HCT116 (cell line): ENCODE results near the gene RGS6. TPM values are rescaled to one million over a fixed set of nuclear protein-coding genes. Genes with fewer than 3 reads are reported as not detected.

Source experiments
- ATAC-seq: fragments of 200-7000 bp; cut with Tn5 transposase; 2 replicates; pipeline ENCODE4 v1.9.1; 2020; ENCODE audit warnings: mild to moderate bottlenecking, moderate library complexity
- BruUV-seq: library from RNA; stranded (reverse); fragments of 400-500 nt; replicated peaks from 2 replicates; lab custom pipeline; 2021; lab: Mats Ljungman, UMichigan
- CTCF ChIA-PET: fragments of 300-600 bp; sonication (Branson Sonifier 250); formaldehyde crosslinking; loops from one replicate; lab custom pipeline; 2021; ENCODE audit warnings: antibody characterized with exemption; lab: Charles Lee
- POLR2A ChIA-PET: fragments of 300-600, 350-600 bp; sonication (Branson Sonifier 250); formaldehyde crosslinking; loops from one replicate; lab custom pipeline; 2021; ENCODE audit warnings: antibody characterized with exemption; lab: Charles Lee
- RAD21 ChIA-PET, 2 experiments: fragments of 300-600 bp; sonication (Branson Sonifier 250); formaldehyde crosslinking; loops; one replicate each; lab custom pipeline; 2023; ENCODE audit warnings: low total read pairs in 2 of 2; ENCODE audit not compliant: uncharacterized antibody in 2 of 2, unreplicated experiment in 2 of 2, low non-redundant PET in 1 of 2; lab: Charles Lee
- DNase-seq: peaks from one replicate; pipeline ENCODE4 v3.0.0-alpha.2; 2010; ENCODE audit warnings: low read depth, low spot score
- H2AFZ ChIP-seq: fragments of 200-600 bp; shearing (Covaris generic), sonication (generic); 2 replicates; pipeline ENCODE4 v1.6.1; 2017; ENCODE audit warnings: low read depth, mixed run types, mixed read lengths, antibody characterized with exemption, low read length; ENCODE audit not compliant: poor library complexity, severe bottlenecking
- H3K27ac ChIP-seq: 2 replicates; pipeline ENCODE4 v1.5.1; 2012; ENCODE audit warnings: low read depth, low read length
- H3K27me3 ChIP-seq: fragments of 200-600 bp; sonication (generic); 2 replicates; pipeline ENCODE4 v1.6.1; 2016; ENCODE audit warnings: mixed run types, low read length, mixed read lengths; ENCODE audit not compliant: insufficient read depth
- H3K36me3 ChIP-seq, 2 experiments: fragments of 200-500 bp in 1 of 2; fragments of 200-600 bp in 1 of 2; sonication (Bioruptor generic) in 1 of 2; sonication (generic) in 1 of 2; 2 replicates each; pipeline versions ENCODE4 v1.5.1 to v1.6.1; 2014 to 2016; ENCODE audit warnings: low read length in 2 of 2, inconsistent platforms in 1 of 2, mixed read lengths in 1 of 2, mixed run types in 1 of 2; ENCODE audit not compliant: insufficient read depth in 2 of 2, control insufficient read depth in 1 of 2
- H3K4me1 ChIP-seq, 2 experiments: fragments of 200-600 bp in 1 of 2; sonication (generic) in 1 of 2; 2 replicates each; pipeline versions ENCODE4 v1.5.1 to v1.6.1; 2012 to 2017; ENCODE audit warnings: low read length in 2 of 2, inconsistent platforms in 1 of 2, mild to moderate bottlenecking in 1 of 2, mixed read lengths in 1 of 2, mixed run types in 1 of 2, moderate library complexity in 1 of 2; ENCODE audit not compliant: insufficient read depth in 2 of 2, control insufficient read depth in 1 of 2
- H3K4me2 ChIP-seq: fragments of 200-600 bp; sonication (generic); 2 replicates; pipeline ENCODE4 v1.6.1; 2017; ENCODE audit warnings: mixed run types, low read length, mixed read lengths
- H3K4me3 ChIP-seq, 2 experiments: fragments of 200-600 bp in 1 of 2; sonication (generic) in 1 of 2; replicated peaks in 1 of 2; 2 replicates each; pipeline ENCODE4 v1.5.1; 2011 to 2016; ENCODE audit warnings: low read length in 2 of 2, control low read depth in 1 of 2, low read depth in 1 of 2, mild to moderate bottlenecking in 1 of 2, mixed read lengths in 1 of 2, mixed run types in 1 of 2
- H3K79me2 ChIP-seq: fragments of 200-600 bp; sonication (generic); 2 replicates; pipeline ENCODE4 v1.6.1; 2017; ENCODE audit warnings: mild to moderate bottlenecking, mixed run types, low read length, moderate library complexity, mixed read lengths; ENCODE audit not compliant: insufficient read depth
- H3K9ac ChIP-seq: fragments of 200-600 bp; sonication (generic); 2 replicates; pipeline ENCODE4 v1.6.1; 2016; ENCODE audit warnings: low read length, mixed read lengths
- H3K9me2 ChIP-seq: fragments of 200-600 bp; sonication (generic), shearing (Covaris generic); 2 replicates; pipeline ENCODE4 v1.6.1; 2017; ENCODE audit warnings: mixed run types, mild to moderate bottlenecking, moderate library complexity; ENCODE audit not compliant: insufficient read depth
- H3K9me3 ChIP-seq, 2 experiments: fragments of 200-500 bp in 1 of 2; fragments of 200-600 bp in 1 of 2; sonication (Bioruptor generic) in 1 of 2; sonication (generic) in 1 of 2; 2 replicates each; pipeline ENCODE4 v1.6.1; 2014 to 2017; ENCODE audit warnings: low read length in 2 of 2, mixed read lengths in 2 of 2, inconsistent platforms in 1 of 2, low read depth in 1 of 2, mild to moderate bottlenecking in 1 of 2, mixed run types in 1 of 2, moderate library complexity in 1 of 2; ENCODE audit not compliant: control insufficient read depth in 1 of 2, insufficient read depth in 1 of 2
- H4K20me1 ChIP-seq: fragments of 200-600 bp; sonication (generic), shearing (Covaris generic); 2 replicates; pipeline ENCODE4 v1.6.1; 2017; ENCODE audit warnings: mixed run types, mild to moderate bottlenecking, moderate library complexity; ENCODE audit not compliant: insufficient read depth
- ATF3 ChIP-seq: IDR thresholded peaks from 2 replicates; pipeline ENCODE4 v1.6.1; 2012
- CBX3 ChIP-seq: IDR thresholded peaks from 2 replicates; pipeline ENCODE4 v1.6.1; 2012; ENCODE audit warnings: low read depth
- CTCF ChIP-seq, 3 experiments: fragments of 200-600 bp in 1 of 3; sonication (generic) in 1 of 3; IDR thresholded peaks in 2 of 3; conservative IDR thresholded peaks in 1 of 3; 2 replicates each; pipeline ENCODE4 v1.5.1; 2012 to 2017; ENCODE audit warnings: low read depth in 2 of 3, low read length in 2 of 3, antibody characterized with exemption in 1 of 3, borderline replicate concordance in 1 of 3, control low read depth in 1 of 3, mild to moderate bottlenecking in 1 of 3, mixed read lengths in 1 of 3, mixed run types in 1 of 3, moderate library complexity in 1 of 3; ENCODE audit not compliant: insufficient read depth in 1 of 3
- EZH2 ChIP-seq: fragments of 200-600 bp; sonication (generic); IDR thresholded peaks from 2 replicates; pipeline ENCODE4 v1.6.1; 2017; ENCODE audit warnings: antibody characterized with exemption, mixed run types
- JUND ChIP-seq: IDR thresholded peaks from 2 replicates; pipeline ENCODE4 v1.6.1; 2012
- MAX ChIP-seq: IDR thresholded peaks from 2 replicates; pipeline ENCODE4 v1.6.1; 2012
- POLR2A ChIP-seq: IDR thresholded peaks from 2 replicates; pipeline ENCODE4 v1.7.0; 2011; ENCODE audit warnings: borderline replicate concordance; ENCODE audit not compliant: insufficient read depth, insufficient read length; ENCODE audit errors: extremely low read depth
- REST ChIP-seq: IDR thresholded peaks from 2 replicates; pipeline ENCODE4 v1.6.1; 2012; ENCODE audit warnings: low read depth
- YY1 ChIP-seq: IDR thresholded peaks from 2 replicates; pipeline ENCODE4 v1.6.1; 2011; ENCODE audit warnings: low read length, low read depth, moderate library complexity, mild to moderate bottlenecking; ENCODE audit not compliant: insufficient replicate concordance; ENCODE audit errors: extremely low read depth
- ZNF274 ChIP-seq: fragments of 200-500 bp; sonication (Bioruptor generic); IDR thresholded peaks from 2 replicates; pipeline ENCODE4 v1.6.1; 2014; ENCODE audit warnings: mild to moderate bottlenecking, low read depth, low read length, inconsistent platforms
- intact Hi-C: fragments of 100-400 bp; cut with micrococcal nuclease; formaldehyde crosslinking; loops from 2 replicates; pipeline ENCODE4 v1.10.0; 2022
- total RNA-seq: library from RNA; stranded (reverse); gene quantifications from one replicate; pipeline ENCODE4 v1.2.1, GENCODE V29; 2021; ENCODE audit not compliant: unreplicated experiment

The RGS6 gene
- total RNA-seq, 1 experiment from 2014 or later: 4.7 TPM

GRCh38 chr14:72123755-72124154, 191.5 kb downstream of the RGS6 start:
- Histone ChIP-seq H3K36me3 (no peaks in the 10 kb centered on the region), H4K20me1 (no peaks in the 10 kb centered on the region), H3K79me2 (no peaks in the 10 kb centered on the region), H2AFZ (no peak overlapping the region), H3K27ac (no peak overlapping the region), H3K27me3 (no peaks in the 10 kb centered on the region), H3K4me3 (no peak overlapping the region), H3K9me2 (no peaks in the 10 kb centered on the region), H3K9ac (no peak overlapping the region), H3K4me1 (no peaks in the 10 kb centered on the region), H3K4me2 (no peak overlapping the region), H3K9me3 (no peaks in the 10 kb centered on the region)
- ChIA-PET RAD21 (no interaction called here), CTCF (no interaction called here), POLR2A (no interaction called here)
- no peak for ATAC-seq
- intact Hi-C loops: no loop called here
- DNase-seq: no peak
- BruUV-seq: no TSS peak
- TF ChIP-seq CTCF (IDR thresholded peaks at IDR 0.05 in 2 of 3, conservative IDR thresholded peaks at IDR 0.05 in 1 of 3; ENCODE audit: borderline replicate concordance in 1 of 3, insufficient read depth in 1 of 3, low read depth in 2 of 3, low read length in 2 of 3): no peak
- TF ChIP-seq MAX: no peak
- no peak for TF ChIP-seq ZNF274
- TF ChIP-seq YY1: no peak

- ChIA-PET POLR2A (no interaction called here), CTCF (no interaction called here)
- no peak for ATAC-seq
- H3K9me2 ChIP-seq: no peaks in the 10 kb centered on the region
- H3K27me3 ChIP-seq: no peaks in the 10 kb centered on the region
- no peaks in the 10 kb centered on the region for H4K20me1 ChIP-seq
- BruUV-seq: no TSS peak
- no peak overlapping the region for H3K4me3 ChIP-seq
- H3K79me2 ChIP-seq: no peaks in the 10 kb centered on the region
- TF ChIP-seq CBX3: no peak
- TF ChIP-seq JUND: no peak
- no peak for TF ChIP-seq MAX
- TF ChIP-seq REST: no peak
- no peak for TF ChIP-seq POLR2A
- TF ChIP-seq ATF3: no peak
- TF ChIP-seq EZH2: no peak
- TF ChIP-seq CTCF (IDR thresholded peaks at IDR 0.05 in 2 of 3, conservative IDR thresholded peaks at IDR 0.05 in 1 of 3; ENCODE audit: borderline replicate concordance in 1 of 3, insufficient read depth in 1 of 3, low read depth in 2 of 3, low read length in 2 of 3): no peak
- TF ChIP-seq, all 23 proteins: peak for 0
- Histone ChIP-seq H3K4me1 (no peaks in the 10 kb centered on the region), H3K9ac (no peak overlapping the region), H3K27ac (no peak overlapping the region), H3K4me2 (no peak overlapping the region), H3K9me3 (no peaks in the 10 kb centered on the region), H2AFZ (no peak overlapping the region), H3K36me3 (no peaks in the 10 kb centered on the region)
- intact Hi-C loops: no loop called here
- DNase-seq: no peak
- RAD21 ChIA-PET: no interaction called here
These were observed 191.9 kb downstream of the RGS6 start for GRCh38 chr14:72124171-72124570.
